ENCODE data around the gene ABHD8.
"Not testable (repeated sequence)": the region's sequence is repeated elsewhere in the genome, so short reads cannot be mapped to it uniquely, and the experiment has no call there.

Gene ABHD8

GRCh38 chr19:17296976-17297375 is 6.2 kb downstream of the ABHD8 start:
- DNase-seq (ENCODE audit: low read depth in 2 of 2): no peak

DNA sequence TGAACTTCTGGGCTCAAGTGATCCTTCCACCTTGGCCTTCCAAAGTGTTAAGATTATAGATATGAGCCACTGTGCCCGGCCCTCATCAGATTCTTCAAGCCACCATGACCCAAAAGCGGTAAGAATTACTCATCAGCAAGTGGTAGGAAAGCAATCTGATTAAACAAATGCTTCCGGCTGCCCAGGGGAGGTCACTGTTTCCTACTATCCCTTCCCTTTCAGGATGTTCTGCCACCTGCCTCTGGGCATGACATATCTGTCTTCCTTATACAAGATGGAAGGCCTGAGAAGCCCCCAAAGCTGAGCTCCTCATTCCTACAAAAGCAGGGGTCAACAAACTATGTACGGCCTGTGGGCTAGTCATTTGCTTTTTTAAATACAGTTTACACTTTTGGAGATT is 7.0 kb downstream of the ABHD8 start:
- no peak for DNase-seq (ENCODE audit: low read depth in 2 of 2)

- DNase-seq (ENCODE audit: low read depth in 2 of 2): not testable (repeated sequence)
Observed at GRCh38 chr19:17295551-17295950, 7.7 kb downstream of the ABHD8 start.

DNA sequence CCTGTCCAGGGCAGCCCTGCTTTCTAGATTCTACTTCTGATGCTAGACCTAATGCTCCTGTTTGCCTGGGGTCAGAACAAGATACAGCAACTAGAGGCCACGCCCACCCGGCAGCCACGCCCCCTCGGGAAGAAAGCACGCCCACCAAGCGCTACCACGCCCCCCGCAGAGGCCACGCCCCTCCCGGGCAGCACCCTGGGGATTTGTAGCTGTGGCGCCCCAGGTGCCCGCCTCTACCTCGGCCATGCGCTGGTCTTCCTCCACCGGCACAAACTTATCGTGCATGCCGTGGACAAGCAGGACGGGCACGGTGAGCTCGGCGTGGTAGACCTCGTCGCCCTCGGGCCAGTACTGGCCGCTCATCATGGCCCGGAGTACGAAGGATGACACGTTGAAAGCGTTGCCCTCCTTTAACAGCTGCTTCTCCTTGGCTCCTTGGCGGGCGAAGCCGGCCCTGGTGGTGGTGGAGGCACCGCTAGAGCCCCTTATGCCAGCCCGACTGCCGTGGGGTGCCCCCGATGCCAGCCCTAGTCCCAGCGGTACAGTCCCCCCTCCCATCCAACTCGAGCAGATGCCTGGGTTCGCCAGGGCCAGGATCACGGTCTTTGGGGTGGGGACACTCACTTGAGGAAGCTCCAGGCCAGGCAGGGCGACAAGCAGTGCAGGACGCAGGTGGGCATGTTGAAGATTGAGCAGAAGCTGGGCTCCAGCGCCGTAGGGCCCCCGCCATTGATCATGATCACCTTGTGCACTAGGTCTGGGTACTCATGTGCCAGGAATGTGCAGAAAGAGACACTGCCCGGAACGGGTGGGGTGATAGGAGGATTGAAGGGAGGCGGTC is 9.0 kb downstream of the ABHD8 start:
- DNase-seq (ENCODE audit: low read depth in 2 of 2): no peak

GRCh38 chr19:17293605-17294004 is 9.6 kb downstream of the ABHD8 start:
- no peak for DNase-seq (ENCODE audit: low read depth in 2 of 2)

GRCh38 chr19:17292301-17293074 is 10.7 kb downstream of the ABHD8 start:
- peak; percentile 48 to 66 for DNase-seq (ENCODE audit: low read depth in 2 of 2)

DNA sequence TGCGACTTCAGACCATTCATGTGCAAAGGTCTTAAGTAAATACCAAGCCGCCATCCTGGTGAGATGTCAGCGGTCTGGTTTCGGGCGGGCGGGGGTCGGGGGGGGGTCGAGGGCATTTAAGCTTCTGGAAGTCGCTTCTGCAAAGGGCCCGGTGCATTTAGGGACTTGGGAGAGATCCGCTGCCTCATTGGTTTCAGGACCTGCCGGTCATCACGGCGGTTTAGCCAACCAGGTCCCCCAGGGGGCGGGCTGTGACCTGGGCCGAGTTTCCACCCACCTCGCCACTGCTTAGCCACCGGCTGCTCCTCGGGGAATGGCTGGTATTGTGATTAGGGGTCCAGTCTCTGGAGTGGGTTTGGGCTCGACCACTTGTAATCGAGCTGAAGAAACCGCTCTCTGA is 13.7 kb downstream of the ABHD8 start:
- DNase-seq (ENCODE audit: low read depth in 2 of 2): no peak

- DNase-seq (ENCODE audit: low read depth in 2 of 2): no peak
Observed at GRCh38 chr19:17286752-17287151, 16.5 kb downstream of the ABHD8 start.

DNA sequence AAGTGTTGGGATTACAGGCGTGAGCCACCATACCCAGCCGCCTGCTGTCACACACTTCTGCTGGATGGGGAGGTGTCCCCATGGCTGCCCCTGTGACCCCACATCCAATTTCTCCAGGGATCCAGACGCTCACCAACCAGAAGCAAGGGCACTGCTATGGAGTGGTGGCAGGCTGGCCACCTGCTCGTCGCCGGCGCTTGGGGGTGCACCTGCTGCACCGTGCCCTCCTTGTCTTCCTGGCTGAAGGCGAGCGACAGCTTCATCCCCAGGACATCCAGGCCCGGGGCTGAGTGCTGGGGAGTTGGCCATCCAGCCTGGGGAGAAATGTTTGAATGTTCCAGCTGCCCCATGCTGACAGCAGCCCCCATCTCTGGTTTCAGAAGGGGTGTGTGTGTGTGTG is 17.0 kb downstream of the ABHD8 start:
- DNase-seq (ENCODE audit: low read depth in 2 of 2): no peak

GRCh38 chr19:17285415-17286135 is 17.6 kb downstream of the ABHD8 start:
- DNase-seq (ENCODE audit: low read depth in 2 of 2): no peak

DNA sequence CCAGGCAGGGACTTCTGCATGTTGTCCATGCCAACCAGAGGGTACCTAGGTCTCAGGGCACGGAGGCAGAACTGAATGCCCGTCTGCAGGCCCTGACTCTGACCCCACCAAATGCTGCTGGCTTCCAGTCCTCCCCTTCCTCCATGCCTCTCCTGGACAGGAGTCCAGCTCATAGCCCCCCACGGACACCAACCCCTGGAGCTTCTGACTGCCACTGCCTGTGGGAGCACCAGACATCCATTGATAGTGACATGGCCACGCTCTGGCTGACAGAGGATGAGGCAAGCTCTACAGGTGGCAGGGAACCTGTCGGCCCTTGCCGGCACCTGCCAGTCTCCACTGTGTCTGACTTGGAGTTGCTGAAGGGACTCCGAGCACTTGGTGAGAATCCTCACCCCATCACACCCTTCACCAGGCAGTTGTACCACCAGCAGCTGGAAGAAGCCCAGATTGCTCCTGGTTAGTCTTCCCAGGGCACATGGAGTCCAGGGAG is 19.7 kb downstream of the ABHD8 start:
- DNase-seq (ENCODE audit: low read depth in 2 of 2): no peak

DNA sequence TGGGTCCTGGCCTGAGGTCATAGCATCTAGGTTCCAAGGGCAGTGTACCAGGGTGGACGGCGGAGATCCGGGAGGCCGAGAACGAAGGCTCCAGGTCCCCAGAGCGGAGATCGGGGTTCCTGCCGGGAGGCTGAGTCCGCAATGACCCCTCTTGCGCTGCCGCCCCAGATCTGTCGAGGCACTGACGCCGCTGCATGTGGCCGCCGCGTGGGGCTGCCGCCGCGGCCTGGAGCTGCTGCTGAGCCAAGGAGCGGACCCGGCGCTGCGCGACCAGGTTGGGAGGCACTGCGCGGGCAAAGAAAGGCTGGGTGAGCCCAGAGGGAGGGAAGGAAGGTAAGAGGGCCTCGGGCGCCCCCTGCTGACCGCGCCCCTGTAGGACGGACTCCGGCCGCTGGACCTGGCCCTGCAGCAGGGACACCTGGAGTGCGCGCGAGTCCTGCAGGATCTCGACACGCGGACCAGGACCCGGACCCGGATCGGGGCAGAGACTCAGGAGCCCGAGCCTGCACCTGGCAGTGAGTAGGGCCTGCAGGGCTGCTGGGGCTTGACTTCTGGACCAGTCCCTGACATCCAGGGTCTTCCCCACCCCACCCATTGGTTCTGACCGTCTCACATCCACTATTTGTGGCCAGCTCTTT is 20.6 kb downstream of the ABHD8 start:
- DNase-seq (ENCODE audit: low read depth in 2 of 2): peak; percentile 58 to 64

- no peak for DNase-seq (ENCODE audit: low read depth in 2 of 2)
Observed at GRCh38 chr19:17281391-17282304, 21.6 kb downstream of the ABHD8 start, which contains the start of gene ANKLE1. Gene ANKLE1 (plus strand): TSS chr19:17281901. CDS start chr19:17281921, 20 bp downstream.

DNA sequence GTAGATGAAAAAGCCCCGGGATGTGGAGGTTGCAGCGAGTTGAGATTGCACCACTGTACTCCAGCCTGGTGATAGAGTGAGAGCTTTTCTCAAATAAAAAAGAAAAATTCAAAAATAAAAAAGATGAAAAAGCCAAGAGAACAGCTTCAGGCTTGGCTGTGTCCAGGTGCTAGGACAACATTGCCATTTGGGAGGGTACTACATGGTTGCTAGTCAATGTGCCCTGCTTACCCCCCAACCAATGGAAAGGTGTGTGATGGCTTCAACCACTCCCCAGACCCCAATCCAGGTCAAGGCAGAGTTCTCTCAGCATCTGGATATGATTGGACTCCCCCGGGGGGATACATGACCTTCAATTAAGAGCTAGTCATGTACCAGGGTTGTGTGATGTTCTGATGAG is 23.8 kb downstream of the ABHD8 start:
- no peak for DNase-seq (ENCODE audit: low read depth in 2 of 2)

DNA sequence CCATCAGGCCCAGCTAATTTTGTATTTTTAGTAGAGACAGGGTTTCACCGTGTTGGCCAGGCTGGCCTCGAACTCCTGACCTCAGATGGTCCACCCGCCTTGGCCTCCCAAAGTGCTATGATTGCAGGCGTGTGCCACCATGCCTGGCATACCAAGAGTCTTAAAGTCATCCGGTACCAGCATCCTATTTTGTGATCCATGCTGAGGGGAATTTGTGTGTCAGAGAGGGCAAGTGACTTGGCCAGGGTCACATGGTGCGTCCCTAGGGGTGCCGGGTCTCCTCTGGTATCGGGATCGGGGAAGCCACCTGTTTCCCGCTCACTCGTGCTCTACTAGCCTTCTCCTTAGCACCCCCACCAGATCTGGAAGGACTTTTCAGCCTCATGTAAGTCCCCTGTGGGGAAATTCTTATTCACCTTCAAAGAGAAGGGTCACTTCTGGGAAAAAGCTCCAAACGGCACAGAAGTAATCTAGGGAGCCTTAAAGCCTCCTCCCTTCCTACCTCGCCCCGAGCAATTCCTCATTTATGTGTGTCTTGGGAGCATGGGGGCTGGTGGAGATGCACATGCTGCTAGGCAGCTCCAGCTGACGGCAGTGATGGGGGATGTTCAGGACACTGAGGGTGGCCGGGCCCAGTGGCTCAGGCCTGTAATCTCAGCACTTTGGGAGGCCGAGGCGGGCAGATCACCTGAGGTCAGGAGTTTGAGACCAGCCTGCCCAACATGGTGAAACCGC is 27.6 kb downstream of the ABHD8 start:
- DNase-seq (ENCODE audit: low read depth in 2 of 2): no peak

- not testable (repeated sequence) for DNase-seq (ENCODE audit: low read depth in 2 of 2)
Observed at GRCh38 chr19:17274892-17275291, 28.3 kb downstream of the ABHD8 start.

DNA sequence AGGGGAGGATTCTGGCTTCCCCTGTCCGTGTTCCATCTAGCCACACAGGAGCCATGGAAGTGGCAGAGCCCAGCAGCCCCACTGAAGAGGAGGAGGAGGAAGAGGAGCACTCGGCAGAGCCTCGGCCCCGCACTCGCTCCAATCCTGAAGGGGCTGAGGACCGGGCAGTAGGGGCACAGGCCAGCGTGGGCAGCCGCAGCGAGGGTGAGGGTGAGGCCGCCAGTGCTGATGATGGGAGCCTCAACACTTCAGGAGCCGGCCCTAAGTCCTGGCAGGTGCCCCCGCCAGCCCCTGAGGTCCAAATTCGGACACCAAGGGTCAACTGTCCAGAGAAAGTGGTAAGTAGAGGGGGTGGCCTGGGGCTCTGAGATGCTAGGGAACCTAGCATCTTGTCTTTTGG is 34.5 kb downstream of the ABHD8 start:
- no peak for DNase-seq (ENCODE audit: low read depth in 2 of 2)

GRCh38 chr19:17266975-17267788 is 36.0 kb downstream of the ABHD8 start, which contains the start of gene BABAM1:
Gene BABAM1 (plus strand): TSS chr19:17267443. CDS start chr19:17268807, 1,364 bp downstream.
- peak; percentile 84 to 89 for DNase-seq (ENCODE audit: low read depth in 2 of 2)

DNA sequence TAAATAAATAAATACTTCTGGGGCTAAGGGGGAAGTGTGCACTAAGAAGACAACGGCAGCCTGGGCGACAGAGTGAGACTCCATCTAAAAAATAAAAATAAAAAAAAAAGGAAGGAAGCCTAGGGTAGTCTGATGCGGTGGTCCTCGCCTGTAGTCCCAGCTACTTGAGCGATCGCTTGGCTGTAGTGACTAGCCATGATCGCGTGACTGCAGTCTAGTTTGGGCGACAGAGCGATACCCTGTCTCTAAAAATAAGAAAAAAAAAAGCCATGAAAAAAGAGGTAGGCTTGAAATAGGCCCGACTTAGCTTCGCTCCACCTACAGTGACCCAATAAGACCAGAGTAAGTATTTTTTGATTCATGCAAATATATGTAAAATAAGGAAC is 36.6 kb downstream of the ABHD8 start:
- no peak for DNase-seq (ENCODE audit: low read depth in 2 of 2)
